IMR-90 (cell line): ENCODE data around the gene SLC9A5. TPM values are rescaled to one million over a fixed set of nuclear protein-coding genes. Genes with fewer than 3 reads are reported as not detected.

Experiments
- ATAC-seq: fragments of 200-7000 bp; cut with Tn5 transposase; 2 replicates; pipeline ENCODE4 v1.9.1; 2020; ENCODE audit warnings: low read depth, mild to moderate bottlenecking, moderate library complexity
- BruUV-seq: library from RNA; stranded (reverse); fragments of 400-500 nt; replicated peaks from 2 replicates; lab custom pipeline; 2021; lab: Mats Ljungman, UMichigan
- CTCF ChIA-PET: fragments of 300-600 bp; formaldehyde crosslinking; extraction: SDS; loops from one replicate; lab custom pipeline; 2021; ENCODE audit warnings: antibody characterized with exemption; lab: Yijun Ruan, JAX
- POLR2A ChIA-PET: fragments of 300-600 bp; sonication (Branson Sonifier 250); formaldehyde crosslinking; loops from one replicate; lab custom pipeline; 2022; ENCODE audit warnings: antibody characterized with exemption; ENCODE audit not compliant: unreplicated experiment; lab: Charles Lee
- DNase-seq: peaks from one replicate; pipeline ENCODE4 v3.0.0; 2013
- H2AFZ ChIP-seq: replicated peaks from 2 replicates; pipeline ENCODE3; 2013; ENCODE audit warnings: low read length, mild to moderate bottlenecking; ENCODE audit not compliant: poor library complexity
- H2AK5ac ChIP-seq: 2 replicates; pipeline ENCODE4 v1.6.1; 2013; ENCODE audit warnings: low read depth, low read length, inconsistent platforms
- H2AK9ac ChIP-seq: replicated peaks from 2 replicates; pipeline ENCODE3; 2013; ENCODE audit warnings: mild to moderate bottlenecking, low read depth, low read length, moderate library complexity; ENCODE audit not compliant: poor library complexity
- H2BK120ac ChIP-seq: 2 replicates; pipeline ENCODE4 v1.6.1; 2013; ENCODE audit warnings: low read depth, low read length, inconsistent platforms
- H2BK15ac ChIP-seq: 3 replicates; pipeline ENCODE4 v1.6.1; 2013; ENCODE audit warnings: low read depth, low read length, inconsistent platforms
- H2BK20ac ChIP-seq: 2 replicates; pipeline ENCODE4 v1.6.1; 2013; ENCODE audit warnings: low read depth, mild to moderate bottlenecking, inconsistent platforms, low read length, moderate library complexity
- H2BK5ac ChIP-seq: 2 replicates; pipeline ENCODE4 v1.6.1; 2013; ENCODE audit warnings: mild to moderate bottlenecking, low read depth, low read length, inconsistent platforms; ENCODE audit not compliant: poor library complexity, severe bottlenecking
- H3K14ac ChIP-seq: replicated peaks from 2 replicates; pipeline ENCODE4 v1.6.1; 2013; ENCODE audit warnings: low read depth, low read length, inconsistent platforms
- H3K18ac ChIP-seq: 2 replicates; pipeline ENCODE4 v1.6.1; 2013; ENCODE audit warnings: low read depth, low read length, control low read depth
- H3K23ac ChIP-seq: 2 replicates; pipeline ENCODE4 v1.6.1; 2013; ENCODE audit warnings: low read depth, low read length, inconsistent platforms
- H3K27ac ChIP-seq: 2 replicates; pipeline ENCODE4 v1.5.1; 2013; ENCODE audit warnings: mild to moderate bottlenecking, control low read depth, low read length; ENCODE audit not compliant: insufficient read depth
- H3K27me3 ChIP-seq: 2 replicates; pipeline ENCODE4 v1.6.1; 2013; ENCODE audit warnings: low read length; ENCODE audit not compliant: control insufficient read depth, insufficient read depth
- H3K36me3 ChIP-seq: 2 replicates; pipeline ENCODE4 v1.6.1; 2013; ENCODE audit warnings: low read length, mixed read lengths; ENCODE audit not compliant: control insufficient read depth, insufficient read depth
- H3K4ac ChIP-seq: 2 replicates; pipeline ENCODE4 v1.6.1; 2013; ENCODE audit warnings: low read depth, low read length, inconsistent platforms
- H3K4me1 ChIP-seq: 2 replicates; pipeline ENCODE4 v1.6.1; 2013; ENCODE audit warnings: low read length, mixed read lengths; ENCODE audit not compliant: control insufficient read depth, insufficient read depth
- H3K4me2 ChIP-seq: 2 replicates; pipeline ENCODE4 v1.6.1; 2013; ENCODE audit warnings: low read depth, mild to moderate bottlenecking, control low read depth, low read length, moderate library complexity
- H3K4me3 ChIP-seq: 2 replicates; pipeline ENCODE4 v1.5.1; 2013; ENCODE audit warnings: low read depth, mild to moderate bottlenecking, control low read depth, low read length, moderate library complexity; ENCODE audit not compliant: insufficient read depth
- H3K56ac ChIP-seq: 2 replicates; pipeline ENCODE4 v1.6.1; 2013; ENCODE audit warnings: low read length, inconsistent platforms; ENCODE audit not compliant: insufficient read depth; ENCODE audit errors: extremely low read depth
- H3K79me1 ChIP-seq, 2 experiments: 2 replicates each; pipeline ENCODE4 v1.6.1; 2013; ENCODE audit warnings: low read length in 2 of 2, inconsistent platforms in 1 of 2, low read depth in 1 of 2
- H3K9ac ChIP-seq: 2 replicates; pipeline ENCODE4 v1.6.1; 2013; ENCODE audit warnings: low read depth, low read length, control low read depth
- H3K9me1 ChIP-seq: 2 replicates; pipeline ENCODE4 v1.6.1; 2013; ENCODE audit warnings: low read length, inconsistent platforms; ENCODE audit not compliant: insufficient read depth
- H3K9me3 ChIP-seq: 2 replicates; pipeline ENCODE4 v1.6.1; 2013; ENCODE audit warnings: low read length; ENCODE audit not compliant: control insufficient read depth, insufficient read depth
- H4K20me1 ChIP-seq: 2 replicates; pipeline ENCODE4 v1.6.1; 2013; ENCODE audit warnings: low read length, inconsistent platforms; ENCODE audit not compliant: insufficient read depth
- H4K5ac ChIP-seq: 2 replicates; pipeline ENCODE4 v1.6.1; 2013; ENCODE audit warnings: mild to moderate bottlenecking, low read depth, low read length, control low read depth
- H4K8ac ChIP-seq, 2 experiments: 2 replicates each; pipeline ENCODE4 v1.6.1; 2013; ENCODE audit warnings: low read depth in 2 of 2, low read length in 2 of 2, control low read depth in 1 of 2, inconsistent platforms in 1 of 2
- H4K91ac ChIP-seq: 2 replicates; pipeline ENCODE4 v1.6.1; 2013; ENCODE audit warnings: low read depth, low read length, inconsistent platforms; ENCODE audit not compliant: insufficient read depth
- CTCF ChIP-seq: conservative IDR thresholded peaks from 2 replicates; pipeline ENCODE4 v1.5.1; 2012; ENCODE audit warnings: mild to moderate bottlenecking, low read depth, low read length, improper control_type of control experiment
- MAFK ChIP-seq: IDR thresholded peaks from 2 replicates; pipeline ENCODE4 v1.6.1; 2012; ENCODE audit warnings: low read depth, low read length, improper control_type of control experiment
- WGBS, 2 experiments: methylation state at CpG; one replicate each; pipeline versions ENCODE4 v1.1.5 to v1.1.7; 2013; ENCODE audit warnings: missing lambda C conversion rate in 2 of 2; ENCODE audit not compliant: insufficient read length in 1 of 2; ENCODE audit errors: extremely low coverage in 2 of 2; 5-methylcytosine and 5-hydroxymethylcytosine counted together
- dilution Hi-C: fragments of 300-500 bp; cut with HindIII; formaldehyde crosslinking; loops from one replicate; pipeline ENCODE4 v1.14.3; 2018; ENCODE audit warnings: low sequenced_read_pairs; ENCODE audit not compliant: unreplicated experiment
- in situ Hi-C: fragments of 300-500 bp; cut with MboI; formaldehyde crosslinking; loops from 3 replicates; pipeline ENCODE4 v1.14.3; 2019; ENCODE audit warnings: low sequenced_read_pairs, inconsistent platforms, mixed read lengths
- intact Hi-C: fragments of 100-400 bp; cut with micrococcal nuclease; formaldehyde crosslinking; loops from 2 replicates; pipeline ENCODE4 v1.10.0; 2022
- polyA plus RNA-seq, 3 experiments: library from polyadenylated mRNA; depleted of rRNA; stranded (reverse); fragments of >200 nt; gene quantifications; 2 replicates each; pipeline ENCODE4 v1.2.3, GENCODE V29; 2012; ENCODE audit warnings: low replicate concordance in 1 of 3
- total RNA-seq: library from RNA; depleted of rRNA; stranded (reverse); fragments of >200 nt; gene quantifications from 2 replicates; pipeline ENCODE4 v1.2.3, GENCODE V29; 2012

SLC9A5 gene
- total and polyA plus RNA-seq, 2 of the 4 experiments (the other 2 are of a cell fraction), result 1.8 to 5.7 TPM

GRCh38 chr16:67216612-67217490 is 31.9 kb upstream of the SLC9A5 start:
- H3K4ac ChIP-seq, result no peak overlapping the region
- no peak overlapping the region for H4K5ac ChIP-seq
- no peaks in the 10 kb centered on the region for H3K27me3 ChIP-seq
- peak; percentile 64 for ATAC-seq
- no TSS peak for BruUV-seq
- POLR2A ChIA-PET, result interaction anchor here (0.7 kb wide), 1 partner anchor 172 kb away, joined by 4 read pairs; no protein-coding TSS in a partner anchor
- no peak overlapping the region for H2BK5ac ChIP-seq
- H3K4me1 ChIP-seq, result no peaks in the 10 kb centered on the region
- H3K4me3 ChIP-seq, result no peak overlapping the region
- H2BK20ac ChIP-seq, result no peak overlapping the region
- H4K20me1 ChIP-seq, result no peaks in the 10 kb centered on the region
- dilution Hi-C loops, result no loop called here
- no peak overlapping the region for H2AK5ac ChIP-seq
- no peak overlapping the region for H2AK9ac ChIP-seq
- H3K56ac ChIP-seq, result no peak overlapping the region
- H3K36me3 ChIP-seq, result peaks cover 4% of the 10 kb centered on the region; the same call in 1 of the 2 replicates
- no peak overlapping the region for H3K14ac ChIP-seq
- no peak overlapping the region for H3K4me2 ChIP-seq
- in situ Hi-C loops, result no loop called here
- no peak overlapping the region for H4K91ac ChIP-seq
- peak overlapping the region; percentile 54 for H2AFZ ChIP-seq
- no peaks in the 10 kb centered on the region; a peak in 1 of 4 replicates for H3K79me1 ChIP-seq
- no peak overlapping the region for H2BK15ac ChIP-seq
- no peak overlapping the region for H3K9ac ChIP-seq
- intact Hi-C loops, result no loop called here
- no peaks in the 10 kb centered on the region for H3K9me3 ChIP-seq
- H3K9me1 ChIP-seq, result no peaks in the 10 kb centered on the region
- TF ChIP-seq MAFK, result no peak
- no peak for TF ChIP-seq CTCF
- DNase-seq, result no peak
- H3K27ac ChIP-seq, result no peak overlapping the region
- CTCF ChIA-PET, result no interaction called here
- no peak overlapping the region for H3K23ac ChIP-seq
- H4K8ac ChIP-seq, result no peak overlapping the region
- 66% methylated on average over 11 of the region's 18 CpGs; no CpG with 5 or more reads in 1 of the 2 experiments for WGBS, 2 experiments
- no peak overlapping the region for H2BK120ac ChIP-seq
- H3K18ac ChIP-seq, result no peak overlapping the region
